Umbilical cord (tissue), 2 donors: ENCODE data around the gene P2RX3. TPM values are rescaled to one million over a fixed set of nuclear protein-coding genes. Genes with fewer than 3 reads are reported as not detected.
"Not testable (repeated sequence)": the region's sequence is repeated elsewhere in the genome, so short reads cannot be mapped to it uniquely, and the experiment has no call there.

Experiments used
- DNase-seq: peaks from one replicate; pipeline ENCODE4 v3.0.0-alpha.2; 2015; ENCODE audit warnings: low spot score
- total RNA-seq: library from RNA; depleted of rRNA; stranded (reverse); fragments of >200 nt; gene quantifications from one replicate; pipeline ENCODE4 v1.2.3, GENCODE V29; 2014; ENCODE audit warnings: low replicate concordance; ENCODE audit not compliant: insufficient read depth

Gene P2RX3
- total RNA-seq, 1 donor from 2014 or later = not detected

DNA sequence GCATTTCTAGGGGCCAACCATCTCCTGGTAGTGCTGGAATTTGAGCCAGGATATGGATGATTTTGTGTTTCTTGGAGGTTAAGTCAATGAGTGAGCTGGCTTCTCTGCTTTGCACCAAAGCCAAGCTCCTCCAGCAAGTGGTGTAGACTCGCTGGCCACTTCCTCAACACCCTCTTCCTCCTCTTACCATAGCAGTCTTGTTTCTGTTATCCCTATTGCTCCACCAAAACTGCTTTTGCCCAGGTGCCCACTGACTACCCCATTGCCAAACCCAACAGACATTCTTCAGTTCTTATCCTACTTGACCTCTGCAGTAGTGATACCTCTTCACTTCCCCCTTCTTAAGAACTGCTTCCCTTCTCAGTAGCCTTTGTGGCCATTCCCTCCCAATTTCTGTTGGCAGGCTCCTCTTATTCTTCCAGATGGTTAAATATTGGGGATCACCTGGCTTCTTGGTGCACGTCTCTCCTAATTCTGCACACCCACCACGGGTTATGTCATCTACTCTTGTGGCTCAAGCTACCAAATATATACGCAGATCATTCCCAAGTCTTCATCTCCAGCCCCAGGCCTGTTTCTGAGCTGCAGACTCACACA, 59.3 kb downstream of the P2RX3 start:
- DNase-seq = no peak

DNA sequence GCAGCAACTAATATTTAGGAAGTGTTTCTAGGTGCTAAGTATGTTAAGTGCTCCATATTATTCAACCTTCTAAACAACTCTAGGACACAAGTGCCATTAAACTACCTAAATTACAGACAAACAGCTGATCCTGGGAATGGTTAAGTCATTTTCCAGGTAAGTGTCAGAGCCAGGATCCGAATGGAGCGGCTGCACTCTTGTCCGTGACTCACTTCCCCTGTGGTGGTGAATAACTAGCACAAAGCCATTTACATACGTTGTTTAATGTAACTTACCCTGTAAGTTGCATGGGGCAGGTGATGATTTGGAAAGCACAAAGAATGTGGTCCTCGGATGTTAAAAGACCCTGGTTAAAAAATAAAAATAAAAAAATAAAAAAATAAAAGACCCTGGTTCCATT, 61.1 kb downstream of the P2RX3 start:
- DNase-seq = no peak

DNA sequence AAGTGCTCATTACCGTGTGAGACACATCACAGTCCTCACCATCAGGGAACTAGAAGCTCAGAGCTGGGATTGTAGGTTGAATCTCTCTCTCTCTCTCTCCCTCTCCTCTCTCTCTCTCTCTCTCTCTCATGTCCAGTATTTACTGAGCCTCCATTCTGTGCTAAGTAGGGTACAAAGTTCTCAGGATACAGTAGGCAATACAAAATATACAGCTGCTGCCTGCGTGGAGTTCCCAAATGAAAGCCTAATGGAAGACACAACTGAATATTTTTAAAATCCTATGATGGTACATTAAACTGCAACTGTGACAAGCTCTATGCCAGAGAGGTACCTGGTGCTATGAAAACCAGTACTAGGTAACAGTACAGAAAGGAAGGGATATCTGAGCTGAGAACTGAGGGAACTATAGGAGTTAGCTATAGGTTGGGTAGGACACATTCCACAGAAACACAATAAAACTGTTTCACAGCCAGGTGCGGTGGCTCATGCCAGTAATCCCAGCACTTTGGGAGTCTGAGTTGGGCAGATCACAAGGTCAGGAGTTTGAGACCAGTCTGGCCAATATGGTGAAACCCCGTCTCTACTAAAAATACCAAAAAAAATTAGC, 61.9 kb downstream of the P2RX3 start:
- DNase-seq = no peak

DNA sequence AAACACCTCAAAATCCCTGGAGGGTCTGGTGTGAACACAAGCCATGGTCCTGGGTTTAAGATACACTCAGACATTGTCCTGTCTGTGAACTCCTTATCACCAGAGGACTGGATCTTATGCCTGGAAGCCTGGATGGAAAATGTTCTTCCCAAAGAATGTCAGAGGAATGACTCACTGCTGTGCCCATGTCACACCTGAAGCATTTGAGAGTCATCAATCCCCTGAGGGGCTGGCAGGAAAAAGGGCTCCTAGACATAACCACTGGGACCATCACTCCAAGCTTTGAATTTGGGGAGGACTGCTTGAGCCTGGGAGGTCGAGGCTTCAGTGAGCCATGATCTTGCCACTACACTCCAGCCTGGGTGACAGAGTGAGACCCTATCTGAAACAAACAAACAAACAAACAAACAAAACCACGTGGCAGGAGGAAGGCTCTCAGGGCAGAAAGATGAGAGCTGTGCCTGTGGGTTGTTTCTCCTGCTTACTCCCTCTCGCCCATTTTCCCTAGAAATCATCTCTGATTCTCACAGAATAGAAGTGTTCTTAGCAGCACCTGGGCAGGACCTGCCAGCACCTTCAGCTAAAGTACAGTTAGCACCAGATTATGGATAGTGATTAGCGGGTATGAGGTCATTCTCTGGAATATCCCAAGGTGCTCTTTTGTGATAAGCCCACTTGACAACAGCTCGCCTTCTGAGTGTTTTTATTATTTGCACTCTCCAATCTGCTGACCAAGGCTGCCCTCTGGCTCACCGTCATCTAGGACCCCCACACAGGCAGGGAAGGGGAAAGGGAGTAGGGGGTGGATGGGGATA, 64.2 kb downstream of the P2RX3 start:
- no peak for DNase-seq

DNA sequence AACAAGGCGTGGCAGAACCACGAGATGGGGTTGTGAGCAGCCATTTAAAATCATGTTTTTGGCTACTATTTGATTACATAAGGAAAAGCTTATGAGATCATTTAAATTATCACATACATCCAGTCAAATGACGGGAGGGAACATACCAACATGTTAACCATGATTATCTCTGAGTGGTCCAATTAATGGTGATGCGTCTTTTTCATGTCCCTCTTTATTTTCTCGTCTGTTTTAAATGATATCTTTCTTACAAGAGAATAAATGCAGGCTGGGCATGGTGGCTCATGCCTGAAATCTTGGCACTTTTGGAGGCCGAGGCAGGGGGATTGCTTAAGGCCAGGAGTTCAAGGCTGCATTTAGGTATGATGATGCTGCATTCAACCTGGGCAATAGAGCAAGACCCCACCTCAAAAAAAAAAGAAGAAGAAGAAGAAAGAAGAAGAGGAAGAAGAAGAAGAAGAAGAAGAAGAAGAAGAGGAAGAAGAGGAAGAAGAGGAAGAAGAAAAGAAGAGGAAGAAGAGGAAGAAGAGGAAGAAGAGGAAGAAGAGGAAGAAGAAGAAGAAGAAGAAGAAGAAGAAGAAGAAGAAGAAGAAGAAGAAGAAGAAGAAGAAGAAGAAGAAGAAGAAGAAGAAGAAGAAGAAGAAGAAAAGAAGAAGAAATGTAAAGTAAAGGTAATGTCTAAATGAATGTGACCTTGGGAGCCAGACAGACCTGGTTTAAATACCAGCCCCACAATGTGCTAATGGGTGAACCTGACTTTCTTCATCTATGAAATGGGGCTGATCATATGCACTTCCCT, 65.0 kb downstream of the P2RX3 start:
- not testable (repeated sequence) for DNase-seq

DNA sequence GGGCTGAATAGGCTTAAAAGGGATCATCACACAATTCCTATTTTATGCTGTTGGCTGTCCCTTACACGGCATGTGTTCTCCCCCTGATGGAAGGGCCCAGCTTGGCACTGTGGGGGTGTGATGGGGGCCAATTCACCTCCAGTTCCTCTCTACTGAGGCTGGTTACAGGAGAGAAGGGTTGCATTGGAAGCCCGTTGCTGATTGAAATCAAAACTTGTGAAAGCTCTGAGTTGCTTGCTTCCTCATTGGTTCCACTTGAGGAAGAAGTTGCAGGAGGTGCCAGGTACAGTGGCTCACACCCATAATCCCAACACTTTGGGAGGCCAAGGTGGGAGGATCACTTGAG, 65.6 kb downstream of the P2RX3 start:
- DNase-seq = no peak

DNA sequence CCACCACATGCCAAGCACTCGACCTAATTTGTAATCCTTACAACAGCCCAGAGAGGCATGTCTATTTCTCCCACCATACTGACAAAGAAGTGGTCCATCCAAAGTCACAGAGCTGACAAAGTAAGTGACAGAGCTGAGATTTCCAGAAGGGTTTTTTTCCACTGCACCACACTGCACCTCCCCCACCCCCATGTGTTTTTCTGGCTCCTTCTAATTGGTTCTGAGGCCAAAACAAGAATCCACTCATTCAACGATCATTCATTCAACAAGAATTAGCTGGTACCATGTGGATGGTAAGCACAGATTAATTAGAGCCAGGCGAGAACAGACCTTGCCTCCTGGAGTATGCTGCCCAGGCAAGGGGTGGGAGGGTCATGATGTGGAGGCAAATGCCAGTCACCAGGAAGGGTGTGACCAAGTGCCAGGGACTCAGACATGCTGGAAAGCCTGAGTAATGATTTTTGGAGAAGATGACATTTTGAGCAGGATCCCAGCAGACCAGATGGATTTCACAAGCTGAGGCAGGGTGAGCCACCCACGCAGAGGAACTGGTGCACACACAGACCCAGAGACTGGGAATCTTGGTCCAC, 67.2 kb downstream of the P2RX3 start:
- DNase-seq = no peak

DNA sequence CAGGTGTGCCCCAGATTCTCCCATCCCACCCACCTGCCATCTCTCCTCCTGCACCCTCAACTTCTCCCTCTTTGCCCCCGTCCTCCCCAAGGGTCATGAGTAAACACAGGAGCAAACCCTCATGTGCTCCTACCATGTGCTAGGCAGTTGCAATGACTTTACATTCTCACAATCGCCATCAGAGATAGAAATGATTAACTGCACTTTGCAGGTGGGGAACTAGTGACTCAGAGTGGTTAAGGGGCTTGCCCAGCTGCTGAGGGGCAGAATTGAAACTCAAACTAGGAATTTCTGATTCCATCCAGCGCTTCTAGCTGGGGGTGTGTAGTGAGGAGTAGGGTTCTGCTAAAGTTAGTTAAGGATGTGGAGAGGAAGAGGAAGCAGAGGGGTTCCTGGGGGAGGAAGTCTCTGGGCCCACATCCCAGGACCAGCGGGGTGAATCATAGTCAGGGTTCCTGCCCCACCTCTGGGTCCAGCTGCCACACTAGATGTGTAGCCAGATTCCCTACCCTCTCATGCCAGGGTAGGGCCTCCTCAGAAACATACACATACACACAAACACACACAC, 68.3 kb downstream of the P2RX3 start:
- DNase-seq = peak; percentile 8

DNA sequence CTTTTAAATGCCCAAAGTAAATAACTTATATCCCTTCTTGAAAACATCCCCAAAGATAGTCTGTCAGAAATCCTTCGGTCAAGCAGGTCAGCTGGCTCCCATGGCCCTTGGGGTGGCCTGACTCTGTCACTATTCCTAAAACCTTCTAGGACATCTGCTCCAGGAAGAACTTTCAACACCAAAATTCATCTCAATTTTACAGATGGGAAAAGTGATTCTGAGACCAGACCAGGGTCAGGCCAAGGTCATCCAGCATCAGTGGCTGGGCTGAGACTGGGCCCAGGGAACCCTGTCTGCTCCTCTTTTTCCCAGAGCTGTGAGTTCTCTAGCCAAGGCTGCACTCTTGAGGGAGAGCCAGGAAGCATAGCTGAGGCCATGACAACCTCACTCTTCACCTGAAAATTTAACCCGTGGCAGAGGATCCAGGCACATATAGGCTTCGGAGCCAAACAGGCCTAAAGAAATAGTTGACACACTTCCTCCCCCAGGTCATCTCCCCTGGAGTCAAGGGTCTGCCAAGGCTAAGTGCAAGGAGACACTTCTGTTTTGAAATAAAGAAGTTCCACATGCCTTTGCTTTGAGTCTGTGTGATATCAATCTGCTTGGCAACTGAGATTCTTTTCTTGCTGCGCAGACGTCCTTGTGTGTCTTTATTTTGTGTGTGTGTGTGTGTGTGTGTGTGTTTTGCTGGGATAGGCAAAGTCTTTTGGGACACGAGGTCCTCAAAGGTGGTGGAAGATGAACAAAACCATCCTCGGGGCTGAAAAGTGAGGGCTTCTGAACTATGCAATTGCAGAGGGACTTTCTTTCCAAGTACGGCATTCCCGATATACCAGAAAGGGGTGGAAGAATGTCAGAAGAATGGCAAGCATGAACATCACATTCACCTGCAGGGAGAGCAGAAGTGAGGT, 69.1 kb downstream of the P2RX3 start:
- DNase-seq = no peak

DNA sequence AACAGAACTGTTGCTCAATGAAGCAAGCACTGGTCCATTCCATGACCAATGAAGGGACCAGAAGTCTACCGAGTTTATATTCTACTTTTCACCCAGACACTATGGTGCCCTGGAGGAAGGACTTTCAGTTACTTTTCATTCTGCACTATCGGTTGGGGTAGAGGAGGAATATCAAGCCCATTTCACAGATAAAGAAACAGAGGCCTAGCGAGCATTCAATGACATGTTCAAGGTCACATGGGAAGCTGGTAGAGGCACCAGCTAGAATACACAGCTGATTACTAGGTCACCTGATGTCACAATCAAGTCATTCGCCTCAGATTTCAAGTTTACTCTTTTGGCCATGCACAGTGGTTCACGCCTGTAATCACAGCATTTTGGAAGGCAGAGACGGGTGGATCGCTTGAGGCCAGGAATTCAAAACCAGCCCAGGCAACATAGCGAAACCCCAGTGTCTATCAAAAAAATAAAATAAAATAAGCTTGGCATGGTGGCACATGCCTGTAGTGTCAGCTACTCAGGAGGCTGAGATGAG, 69.9 kb downstream of the P2RX3 start:
- DNase-seq = no peak

DNA sequence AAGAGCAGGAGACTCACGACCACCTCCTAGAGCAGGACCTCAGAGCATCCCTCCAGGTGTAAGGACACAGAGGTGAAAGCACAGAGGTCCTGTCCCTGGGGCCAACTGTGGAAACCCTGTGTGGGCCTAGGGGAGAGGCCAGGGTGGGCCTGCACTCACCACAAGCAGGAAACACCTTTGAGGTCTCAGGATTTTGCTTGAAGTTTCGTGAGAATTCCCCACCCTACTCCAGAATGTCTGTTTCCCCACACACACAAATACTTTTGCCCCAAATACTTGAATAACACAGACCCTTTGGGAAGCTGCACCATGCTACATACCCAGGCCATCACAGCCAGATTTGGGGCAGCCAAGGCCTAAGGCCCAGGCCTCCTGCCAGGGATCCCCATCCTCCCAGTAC, 70.6 kb downstream of the P2RX3 start:
- no peak for DNase-seq

DNA sequence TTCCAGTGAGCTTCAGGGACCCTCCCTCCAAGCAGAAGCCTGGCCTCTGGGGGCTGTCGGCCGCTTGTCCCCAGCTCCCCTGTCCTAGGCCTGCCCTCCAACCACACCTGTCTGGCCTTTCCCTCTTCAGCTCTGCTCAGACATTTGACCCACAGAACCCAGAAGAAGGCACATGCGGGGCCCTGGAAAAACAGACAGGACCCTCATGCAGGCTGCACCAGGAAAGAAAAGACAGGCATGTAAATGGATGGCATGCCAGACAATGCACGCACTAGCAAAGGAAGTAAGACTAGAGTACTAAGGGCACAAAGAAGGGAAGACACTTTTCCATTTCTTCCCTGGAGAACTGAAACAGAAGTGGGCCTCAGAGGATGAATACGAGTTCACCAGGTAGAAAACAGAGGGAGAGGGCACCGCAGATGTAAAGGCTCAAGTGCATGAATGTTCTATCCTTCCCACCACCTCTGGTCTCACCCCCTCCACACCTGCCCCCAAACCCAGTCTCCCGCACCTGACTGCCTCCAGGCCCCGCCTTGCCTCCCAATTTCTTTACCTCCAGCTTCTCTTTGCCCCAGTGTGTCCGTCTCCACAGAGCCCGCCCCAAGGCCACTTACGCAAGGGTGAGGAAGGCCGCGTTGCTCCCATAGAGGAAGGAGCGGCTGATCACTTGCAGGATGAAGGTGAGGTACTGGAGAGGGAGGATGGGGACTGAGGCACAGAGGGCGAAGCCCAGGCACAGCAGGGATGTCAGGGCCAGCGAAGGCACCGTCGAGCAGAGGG, 71.4 kb downstream of the P2RX3 start:
- no peak for DNase-seq

DNA sequence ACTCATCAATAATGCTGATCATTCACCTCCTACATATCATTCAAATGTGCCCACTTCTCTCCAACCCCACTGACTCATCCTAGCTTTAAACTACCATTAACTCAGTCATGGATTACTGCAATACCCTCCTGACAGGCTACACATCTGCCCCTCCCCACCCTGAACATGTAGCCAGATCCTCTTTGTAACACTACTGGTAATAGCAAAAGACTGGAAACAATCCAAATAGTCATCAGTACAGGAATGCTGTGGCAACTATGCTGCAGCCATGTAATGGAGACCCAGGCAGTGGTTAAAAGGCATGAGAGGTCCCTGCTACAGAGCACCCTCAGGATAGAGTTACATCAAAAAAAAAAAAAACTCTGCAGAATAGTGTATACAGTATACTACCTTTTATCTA, 72.1 kb downstream of the P2RX3 start:
- no peak for DNase-seq

DNA sequence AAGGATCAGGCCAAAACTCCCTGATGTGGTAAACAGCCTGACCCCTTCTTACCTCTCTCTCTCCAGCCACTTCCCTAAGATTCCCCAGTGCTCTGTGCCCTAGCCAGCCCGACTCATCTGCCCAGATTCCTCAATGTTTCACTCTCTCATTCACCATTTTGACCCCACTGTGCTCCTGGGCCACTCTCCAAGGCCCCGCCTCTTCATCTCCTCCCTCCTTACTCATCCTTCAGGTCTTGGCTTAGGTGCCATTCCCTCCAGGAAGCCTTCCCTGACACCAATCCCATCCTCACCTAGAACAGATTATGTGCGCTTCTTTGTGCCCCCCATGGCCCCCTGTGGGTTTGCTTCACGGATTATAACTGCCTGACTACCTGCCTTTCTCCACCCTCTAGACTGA, 75.5 kb downstream of the P2RX3 start:
- DNase-seq = no peak

DNA sequence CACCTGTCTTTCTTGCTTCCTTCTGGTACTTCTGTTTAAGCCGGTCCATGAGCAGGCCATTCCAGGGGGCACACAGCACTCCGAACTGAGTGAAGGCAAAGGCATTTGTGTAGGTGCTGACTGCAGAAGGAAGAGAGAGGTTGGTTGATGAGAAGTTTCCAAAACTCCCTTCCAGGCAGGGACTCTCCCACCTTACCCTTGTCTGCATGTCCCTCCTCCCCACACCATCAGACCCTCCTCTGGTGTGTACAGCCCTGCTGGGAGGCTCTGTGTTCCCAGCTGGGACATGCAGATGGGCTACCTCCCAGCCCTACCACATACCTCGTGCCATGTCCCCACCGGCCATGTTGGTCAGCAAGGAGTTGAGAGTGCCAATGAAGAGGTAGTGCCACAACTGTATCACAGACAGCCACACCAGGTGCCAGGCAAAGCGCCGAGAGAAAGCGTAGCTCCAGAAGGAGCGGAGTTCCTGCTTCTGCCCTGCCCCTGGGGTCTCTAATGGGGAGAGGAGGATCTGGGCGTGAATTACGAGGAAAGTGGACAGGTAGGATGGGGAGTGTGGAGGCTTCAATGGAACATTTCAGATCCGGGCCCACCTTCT, 76.6 kb downstream of the P2RX3 start:
- no peak for DNase-seq

DNA sequence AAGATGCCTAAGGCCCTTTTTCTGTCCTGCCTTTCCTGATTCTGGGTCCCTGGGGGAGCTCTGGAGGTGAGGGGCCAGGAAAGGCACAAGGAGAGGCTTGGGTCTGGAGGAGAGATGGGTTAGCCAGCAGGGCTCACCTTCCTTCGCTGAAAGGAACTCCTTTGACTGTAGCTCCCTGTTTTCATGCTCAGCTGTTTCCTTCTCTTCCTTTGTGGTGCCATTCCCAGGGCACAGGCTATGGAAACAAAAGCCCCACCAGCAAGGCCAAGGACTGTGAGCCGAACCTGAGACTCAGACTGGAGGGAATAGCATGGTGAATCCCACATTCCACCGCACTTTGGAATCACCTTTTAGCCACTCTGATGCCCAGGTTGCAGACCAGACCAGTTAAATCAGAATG, 78.3 kb downstream of the P2RX3 start:
- DNase-seq = no peak

DNA sequence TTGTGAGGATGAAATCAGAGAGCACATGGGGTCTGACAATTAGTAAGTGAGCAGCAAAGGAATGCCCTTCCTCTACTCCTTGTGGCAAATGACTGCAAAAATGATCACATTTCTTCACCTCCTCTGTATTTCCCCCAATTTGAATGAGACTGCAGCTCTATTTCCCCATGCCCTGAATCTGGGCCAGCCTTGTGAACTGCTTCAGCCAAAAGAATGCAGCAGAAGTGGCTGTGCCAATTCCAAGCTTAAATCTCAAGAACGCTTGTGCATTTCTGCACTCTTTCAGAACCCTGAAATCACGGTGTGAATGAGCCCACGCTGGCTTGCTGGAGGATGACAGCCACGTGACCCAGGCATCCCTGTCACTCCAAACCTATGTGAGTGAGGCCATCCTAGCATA, 78.9 kb downstream of the P2RX3 start:
- peak; percentile 71 for DNase-seq

DNA sequence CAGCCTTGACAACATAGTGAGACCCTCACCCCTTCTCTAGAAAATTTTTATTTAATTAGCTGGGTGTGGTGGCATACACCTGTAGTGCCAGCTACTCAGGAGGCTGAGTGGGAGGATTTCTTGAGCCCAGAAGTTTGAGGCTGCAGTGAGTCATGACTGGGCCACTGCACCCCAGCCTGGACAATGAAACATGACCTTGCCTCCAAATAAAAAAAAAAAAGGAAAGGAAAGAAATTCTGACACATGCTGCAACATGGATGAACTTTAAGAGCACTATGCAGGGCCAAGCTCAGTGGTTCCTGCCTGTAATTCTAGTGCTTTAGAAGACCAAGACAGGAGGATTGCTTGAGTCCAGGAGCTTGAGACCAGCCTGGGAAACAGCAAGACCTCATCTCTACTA, 80.0 kb downstream of the P2RX3 start:
- DNase-seq = no peak

DNA sequence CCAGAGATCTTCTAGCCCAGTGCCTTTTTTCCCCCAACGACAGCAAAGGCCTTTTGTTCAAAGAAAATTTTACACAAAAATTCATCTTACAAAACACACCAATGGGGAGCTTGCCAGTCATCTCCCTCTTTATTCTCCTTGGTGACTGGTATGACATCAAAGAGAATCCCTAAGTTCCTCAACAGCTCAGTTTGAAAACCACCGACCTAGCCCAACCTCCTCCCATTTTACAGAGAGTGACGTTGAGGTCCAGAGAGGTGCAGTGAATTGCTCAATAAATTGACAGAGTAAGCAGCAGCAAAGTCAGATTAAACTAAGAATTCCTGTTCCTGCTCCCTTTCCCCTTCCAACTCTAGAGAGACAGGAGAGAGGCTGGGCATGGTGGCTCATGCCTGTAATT, 81.0 kb downstream of the P2RX3 start:
- DNase-seq = no peak
